Measurements from ENCODE around the gene SATB1. TPM values are rescaled to one million over a fixed set of nuclear protein-coding genes. Genes with fewer than 3 reads are reported as not detected.

SATB1 gene
- total RNA-seq, 1 donor from 2014 or later, result 22.1 TPM

- H3K9me3 Mint-ChIP-seq, result no peaks in the 10 kb centered on the region
- no peak overlapping the region for H3K4me3 Mint-ChIP-seq
- no peak overlapping the region for H3K27ac Mint-ChIP-seq (ENCODE audit: unreplicated experiment)
- TF ChIP-seq CTCF (conservative IDR thresholded peaks at IDR 0.05), result no peak
- no peaks in the 10 kb centered on the region for H3K27me3 Mint-ChIP-seq (ENCODE audit: low read depth)
- H3K36me3 Mint-ChIP-seq (ENCODE audit: low read depth), result no peaks in the 10 kb centered on the region
- no peaks in the 10 kb centered on the region for H3K4me1 Mint-ChIP-seq
- no peak for DNase-seq (ENCODE audit: low read depth, low spot score)
These were observed 15.9 kb downstream of the SATB1 start for GRCh38 chr3:18409266-18409665.

- H3K36me3 Mint-ChIP-seq (ENCODE audit: low read depth), result no peaks in the 10 kb centered on the region
- no peak overlapping the region for H3K4me3 Mint-ChIP-seq
- H3K9me3 Mint-ChIP-seq, result no peaks in the 10 kb centered on the region
- no peaks in the 10 kb centered on the region for H3K27me3 Mint-ChIP-seq (ENCODE audit: low read depth)
- no peak overlapping the region for H3K27ac Mint-ChIP-seq (ENCODE audit: unreplicated experiment)
- no peak for TF ChIP-seq CTCF (conservative IDR thresholded peaks at IDR 0.05)
- H3K4me1 Mint-ChIP-seq, result no peaks in the 10 kb centered on the region
- DNase-seq (ENCODE audit: low read depth, low spot score), result no peak
These were observed 20.0 kb downstream of the SATB1 start for GRCh38 chr3:18405141-18405540.

DNA sequence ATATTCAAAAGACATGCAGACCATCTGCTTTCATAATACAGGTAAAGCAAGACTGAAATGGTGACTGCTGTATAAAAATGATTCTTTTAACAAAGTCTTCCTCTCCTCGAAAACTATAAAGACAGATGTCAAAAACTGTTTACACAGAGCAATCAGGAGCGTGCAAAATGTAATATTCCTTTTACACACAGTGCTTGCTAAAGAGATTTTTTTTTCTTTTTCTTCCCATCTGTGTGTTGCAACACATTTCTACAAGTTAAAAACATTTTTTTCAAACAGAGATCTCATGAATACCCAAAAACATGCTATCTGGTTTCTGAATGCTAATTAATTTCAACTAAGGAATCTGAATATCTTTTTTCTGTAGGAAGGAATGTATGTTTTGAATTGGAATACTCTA is 22.1 kb downstream of the SATB1 start:
- Mint-ChIP-seq H3K27ac (ENCODE audit: unreplicated experiment) (no peak overlapping the region), H3K27me3 (ENCODE audit: low read depth) (no peaks in the 10 kb centered on the region), H3K9me3 (no peaks in the 10 kb centered on the region), H3K4me1 (no peaks in the 10 kb centered on the region), H3K4me3 (no peak overlapping the region), H3K36me3 (ENCODE audit: low read depth) (no peaks in the 10 kb centered on the region)
- TF ChIP-seq CTCF (conservative IDR thresholded peaks at IDR 0.05), result no peak
- no peak for DNase-seq (ENCODE audit: low read depth, low spot score)

DNA sequence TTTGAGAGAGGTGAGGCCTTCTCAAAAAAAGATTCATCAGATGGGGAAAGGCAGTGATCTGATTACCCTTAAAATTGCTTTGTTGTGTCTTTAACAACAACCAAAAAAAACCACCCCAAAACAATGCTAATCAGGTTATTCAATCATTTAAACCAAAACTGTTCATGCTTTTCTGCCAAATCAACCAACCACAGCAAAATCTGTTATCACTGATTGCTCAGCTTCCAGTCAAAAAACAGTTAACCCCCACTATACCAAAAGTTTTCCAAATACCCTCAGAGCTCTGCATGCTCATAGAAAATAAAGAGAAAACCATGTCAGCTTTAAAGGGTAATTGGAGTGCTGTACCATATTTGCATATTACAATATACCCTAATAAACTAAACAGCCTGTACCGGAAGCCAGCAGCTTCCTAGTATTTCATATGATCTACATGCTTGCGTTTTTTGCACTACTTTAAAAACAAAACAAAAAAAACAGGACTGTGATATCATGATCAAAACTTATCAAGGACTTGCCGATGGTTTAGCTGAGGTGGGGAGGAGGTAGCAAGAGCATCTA is 22.8 kb downstream of the SATB1 start:
- Mint-ChIP-seq H3K4me3 (no peak overlapping the region), H3K27ac (ENCODE audit: unreplicated experiment) (no peak overlapping the region), H3K4me1 (no peaks in the 10 kb centered on the region), H3K9me3 (no peaks in the 10 kb centered on the region), H3K27me3 (ENCODE audit: low read depth) (no peaks in the 10 kb centered on the region), H3K36me3 (ENCODE audit: low read depth) (no peaks in the 10 kb centered on the region)
- no peak for TF ChIP-seq CTCF (conservative IDR thresholded peaks at IDR 0.05)
- no peak for DNase-seq (ENCODE audit: low read depth, low spot score)

DNA sequence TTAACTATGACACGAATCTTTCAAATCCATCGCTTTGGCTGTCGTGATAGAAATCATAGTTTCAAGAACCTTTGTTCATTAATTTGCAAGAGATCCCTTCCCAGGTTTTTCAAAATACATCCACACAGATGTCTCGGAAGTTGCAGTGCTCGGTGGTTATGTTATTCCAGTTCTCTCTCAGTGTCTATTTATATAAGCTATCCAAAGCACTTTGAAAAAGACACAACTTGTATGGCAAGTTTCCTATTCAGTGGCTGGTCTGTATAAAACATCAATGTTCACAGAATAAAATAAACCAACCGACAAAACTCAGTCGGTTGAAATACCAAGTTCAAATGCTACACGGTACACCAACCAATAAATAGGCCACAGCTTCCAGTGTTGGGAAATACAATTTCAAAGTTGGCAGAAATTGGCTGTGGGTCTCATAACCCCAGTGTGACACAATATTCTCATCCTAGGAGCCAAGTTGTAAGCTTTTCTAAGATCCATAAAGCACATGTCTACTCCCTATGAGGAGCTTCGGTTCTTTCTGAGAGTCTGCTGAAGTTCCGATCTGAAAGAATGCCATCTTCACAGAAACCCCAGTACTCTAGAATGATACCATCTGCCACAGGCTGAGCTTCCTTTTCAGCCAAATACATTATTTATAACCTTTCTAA is 23.7 kb downstream of the SATB1 start:
- Mint-ChIP-seq H3K4me3 (no peak overlapping the region), H3K27ac (ENCODE audit: unreplicated experiment) (no peak overlapping the region), H3K4me1 (no peaks in the 10 kb centered on the region), H3K9me3 (no peaks in the 10 kb centered on the region), H3K36me3 (ENCODE audit: low read depth) (no peaks in the 10 kb centered on the region), H3K27me3 (ENCODE audit: low read depth) (no peaks in the 10 kb centered on the region)
- no peak for DNase-seq (ENCODE audit: low read depth, low spot score)
- TF ChIP-seq CTCF (conservative IDR thresholded peaks at IDR 0.05), result no peak

Data from neural crest cell (in vitro differentiated cells).